ENCODE results near the gene SLC9A7. TPM values are rescaled to one million over a fixed set of nuclear protein-coding genes. Genes with fewer than 3 reads are reported as not detected.

SLC9A7 gene
- polyA plus RNA-seq, 2 of the 4 experiments (the other 2 are of a cell fraction), result 9.8 to 21.1 TPM

- FAIRE-seq (no peak), DNase-seq (ENCODE audit: low read depth in 1 of 2, low spot score in 1 of 2) (no peak), ATAC-seq (no peak)
- Histone ChIP-seq H3K4me3 (no peak overlapping the region), H3K9me3 (peaks cover 29% of the 10 kb centered on the region), H3K4me2 (no peak overlapping the region), H3K4me1 (no peaks in the 10 kb centered on the region), H3K27ac (no peak overlapping the region)
- TF ChIP-seq, protein P1, sequence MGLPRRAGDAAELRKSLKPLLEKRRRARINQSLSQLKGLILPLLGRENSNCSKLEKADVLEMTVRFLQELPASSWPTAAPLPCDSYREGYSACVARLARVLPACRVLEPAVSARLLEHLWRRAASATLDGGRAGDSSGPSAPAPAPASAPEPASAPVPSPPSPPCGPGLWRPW (IDR thresholded peaks at IDR 0.05), result no peak
- TF ChIP-seq EP300 (IDR thresholded peaks at IDR 0.05) (no peak), HOXB13 (CRISPR knock-in tag; IDR thresholded peaks at IDR 0.05; ENCODE audit: low read depth) (no peak), MAZ (IDR thresholded peaks at IDR 0.05; ENCODE audit: borderline replicate concordance, low read depth, low read length) (no peak), CEBPB (IDR thresholded peaks at IDR 0.05) (no peak), SMC3 (IDR thresholded peaks at IDR 0.05) (no peak), FOXS1 (CRISPR knock-in tag; IDR thresholded peaks at IDR 0.05) (no peak), MAFK (IDR thresholded peaks at IDR 0.05; ENCODE audit: partially characterized antibody) (no peak), HOXA7 (CRISPR knock-in tag; IDR thresholded peaks at IDR 0.05) (no peak), HEYL (CRISPR knock-in tag; IDR thresholded peaks at IDR 0.05) (no peak), RCOR1 (IDR thresholded peaks at IDR 0.05; ENCODE audit: low read depth, low read length) (no peak), ZC3H11A (IDR thresholded peaks at IDR 0.05) (no peak), TFCP2L1 (CRISPR knock-in tag; IDR thresholded peaks at IDR 0.05) (no peak), JUN (IDR thresholded peaks at IDR 0.05) (no peak), ZSCAN20 (CRISPR knock-in tag; IDR thresholded peaks at IDR 0.05) (no peak), ZNF302 (CRISPR knock-in tag; IDR thresholded peaks at IDR 0.05) (no peak), ATOH8 (CRISPR knock-in tag; IDR thresholded peaks at IDR 0.05; ENCODE audit: low read depth) (no peak)
- TF ChIP-seq, protein P2, sequence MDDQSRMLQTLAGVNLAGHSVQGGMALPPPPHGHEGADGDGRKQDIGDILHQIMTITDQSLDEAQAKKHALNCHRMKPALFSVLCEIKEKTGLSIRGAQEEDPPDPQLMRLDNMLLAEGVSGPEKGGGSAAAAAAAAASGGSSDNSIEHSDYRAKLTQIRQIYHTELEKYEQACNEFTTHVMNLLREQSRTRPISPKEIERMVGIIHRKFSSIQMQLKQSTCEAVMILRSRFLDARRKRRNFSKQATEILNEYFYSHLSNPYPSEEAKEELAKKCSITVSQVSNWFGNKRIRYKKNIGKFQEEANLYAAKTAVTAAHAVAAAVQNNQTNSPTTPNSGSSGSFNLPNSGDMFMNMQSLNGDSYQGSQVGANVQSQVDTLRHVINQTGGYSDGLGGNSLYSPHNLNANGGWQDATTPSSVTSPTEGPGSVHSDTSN (IDR thresholded peaks at IDR 0.05), result no peak
- TF ChIP-seq, protein P3, sequence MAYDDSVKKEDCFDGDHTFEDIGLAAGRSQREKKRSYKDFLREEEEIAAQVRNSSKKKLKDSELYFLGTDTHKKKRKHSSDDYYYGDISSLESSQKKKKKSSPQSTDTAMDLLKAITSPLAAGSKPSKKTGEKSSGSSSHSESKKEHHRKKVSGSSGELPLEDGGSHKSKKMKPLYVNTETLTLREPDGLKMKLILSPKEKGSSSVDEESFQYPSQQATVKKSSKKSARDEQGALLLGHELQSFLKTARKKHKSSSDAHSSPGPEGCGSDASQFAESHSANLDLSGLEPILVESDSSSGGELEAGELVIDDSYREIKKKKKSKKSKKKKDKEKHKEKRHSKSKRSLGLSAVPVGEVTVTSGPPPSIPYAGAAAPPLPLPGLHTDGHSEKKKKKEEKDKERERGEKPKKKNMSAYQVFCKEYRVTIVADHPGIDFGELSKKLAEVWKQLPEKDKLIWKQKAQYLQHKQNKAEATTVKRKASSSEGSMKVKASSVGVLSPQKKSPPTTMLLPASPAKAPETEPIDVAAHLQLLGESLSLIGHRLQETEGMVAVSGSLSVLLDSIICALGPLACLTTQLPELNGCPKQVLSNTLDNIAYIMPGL (CRISPR knock-in tag; IDR thresholded peaks at IDR 0.05; ENCODE audit: borderline replicate concordance), result no peak
- WGBS (ENCODE audit: missing lambda C conversion rate), result 40% methylated on average over 2 of the region's 2 CpGs
- POLR2A ChIA-PET, result no interaction called here
- CTCF ChIA-PET, result no interaction called here
Measured at GRCh38 chrX:46737462-46737861, 21.5 kb downstream of the SLC9A7 start.

GRCh38 chrX:46737041-46737440 is 21.9 kb downstream of the SLC9A7 start:
- CTCF ChIA-PET, result no interaction called here
- DNase-seq (ENCODE audit: low read depth in 1 of 2, low spot score in 1 of 2), result no peak
- Histone ChIP-seq H3K27ac (no peak overlapping the region), H3K4me3 (no peak overlapping the region), H3K4me1 (no peaks in the 10 kb centered on the region), H3K4me2 (no peak overlapping the region), H3K9me3 (peaks cover 29% of the 10 kb centered on the region)
- no peak for ATAC-seq
- no peak for FAIRE-seq
- TF ChIP-seq RCOR1 (IDR thresholded peaks at IDR 0.05; ENCODE audit: low read depth, low read length) (no peak), ZNF302 (CRISPR knock-in tag; IDR thresholded peaks at IDR 0.05) (no peak), REST (IDR thresholded peaks at IDR 0.05) (no peak), CBX8 (IDR thresholded peaks at IDR 0.05) (no peak), BHLHE40 (IDR thresholded peaks at IDR 0.05; ENCODE audit: low read depth, low read length) (no peak), FOSB (CRISPR knock-in tag; IDR thresholded peaks at IDR 0.05) (no peak), EHMT2 (IDR thresholded peaks at IDR 0.05; ENCODE audit: low read depth) (no peak), HOXB13 (CRISPR knock-in tag; IDR thresholded peaks at IDR 0.05; ENCODE audit: low read depth) (no peak), HOXA7 (CRISPR knock-in tag; IDR thresholded peaks at IDR 0.05) (no peak), SREBF2 (IDR thresholded peaks at IDR 0.05) (no peak), CEBPB (IDR thresholded peaks at IDR 0.05) (no peak)
- TF ChIP-seq, protein P4, sequence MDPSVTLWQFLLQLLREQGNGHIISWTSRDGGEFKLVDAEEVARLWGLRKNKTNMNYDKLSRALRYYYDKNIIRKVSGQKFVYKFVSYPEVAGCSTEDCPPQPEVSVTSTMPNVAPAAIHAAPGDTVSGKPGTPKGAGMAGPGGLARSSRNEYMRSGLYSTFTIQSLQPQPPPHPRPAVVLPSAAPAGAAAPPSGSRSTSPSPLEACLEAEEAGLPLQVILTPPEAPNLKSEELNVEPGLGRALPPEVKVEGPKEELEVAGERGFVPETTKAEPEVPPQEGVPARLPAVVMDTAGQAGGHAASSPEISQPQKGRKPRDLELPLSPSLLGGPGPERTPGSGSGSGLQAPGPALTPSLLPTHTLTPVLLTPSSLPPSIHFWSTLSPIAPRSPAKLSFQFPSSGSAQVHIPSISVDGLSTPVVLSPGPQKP (IDR thresholded peaks at IDR 0.05; ENCODE audit: low read depth, low read length), result no peak
- TF ChIP-seq, protein P5, sequence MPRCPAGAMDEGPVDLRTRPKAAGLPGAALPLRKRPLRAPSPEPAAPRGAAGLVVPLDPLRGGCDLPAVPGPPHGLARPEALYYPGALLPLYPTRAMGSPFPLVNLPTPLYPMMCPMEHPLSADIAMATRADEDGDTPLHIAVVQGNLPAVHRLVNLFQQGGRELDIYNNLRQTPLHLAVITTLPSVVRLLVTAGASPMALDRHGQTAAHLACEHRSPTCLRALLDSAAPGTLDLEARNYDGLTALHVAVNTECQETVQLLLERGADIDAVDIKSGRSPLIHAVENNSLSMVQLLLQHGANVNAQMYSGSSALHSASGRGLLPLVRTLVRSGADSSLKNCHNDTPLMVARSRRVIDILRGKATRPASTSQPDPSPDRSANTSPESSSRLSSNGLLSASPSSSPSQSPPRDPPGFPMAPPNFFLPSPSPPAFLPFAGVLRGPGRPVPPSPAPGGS (IDR thresholded peaks at IDR 0.05), result no peak
- POLR2A ChIA-PET, result no interaction called here
